SK-N-MC (cell line): ENCODE measurements around the gene ZFHX2.

Experiments used
- DNase-seq: peaks from one replicate; pipeline ENCODE4 v3.0.0-alpha.2; 2011; ENCODE audit warnings: low read depth, low spot score
- H3K27ac ChIP-seq: fragments of 200-600 bp; sonication (generic); 2 replicates; pipeline ENCODE4 v1.5.1; 2016; ENCODE audit warnings: mixed run types
- H3K36me3 ChIP-seq: fragments of 200-600 bp; sonication (generic); 2 replicates; pipeline ENCODE4 v1.6.1; 2017; ENCODE audit warnings: antibody characterized with exemption, low read length, mixed read lengths; ENCODE audit not compliant: insufficient read depth
- H3K4me3 ChIP-seq: fragments of 200-600 bp; sonication (generic); 2 replicates; pipeline ENCODE4 v1.5.1; 2016
- H3K9ac ChIP-seq: fragments of 200-600 bp; sonication (generic); 2 replicates; pipeline ENCODE4 v1.8.0; 2017; ENCODE audit warnings: mixed run types, mixed read lengths; ENCODE audit not compliant: insufficient read length
- H3K9me3 ChIP-seq: fragments of 200-600 bp; sonication (generic); 2 replicates; pipeline ENCODE4 v1.6.1; 2017; ENCODE audit warnings: low read depth, mild to moderate bottlenecking, antibody characterized with exemption, low read length, moderate library complexity, mixed read lengths
- EZH2 ChIP-seq: fragments of 200-600 bp; sonication (generic); IDR thresholded peaks from one replicate; pipeline ENCODE4 v1.6.1; 2017; ENCODE audit warnings: antibody characterized with exemption
- FOXP2 ChIP-seq: optimal IDR thresholded peaks from 2 replicates; pipeline ENCODE3; 2011; ENCODE audit warnings: mild to moderate bottlenecking, moderate library complexity; ENCODE audit not compliant: insufficient read depth; ENCODE audit errors: extremely low read length, control extremely low read depth
- POLR2AphosphoS5 ChIP-seq: IDR thresholded peaks from 2 replicates; pipeline ENCODE4 v1.6.1; 2012; ENCODE audit warnings: mild to moderate bottlenecking, low read depth, low read length, borderline replicate concordance

The ZFHX2 gene

DNA sequence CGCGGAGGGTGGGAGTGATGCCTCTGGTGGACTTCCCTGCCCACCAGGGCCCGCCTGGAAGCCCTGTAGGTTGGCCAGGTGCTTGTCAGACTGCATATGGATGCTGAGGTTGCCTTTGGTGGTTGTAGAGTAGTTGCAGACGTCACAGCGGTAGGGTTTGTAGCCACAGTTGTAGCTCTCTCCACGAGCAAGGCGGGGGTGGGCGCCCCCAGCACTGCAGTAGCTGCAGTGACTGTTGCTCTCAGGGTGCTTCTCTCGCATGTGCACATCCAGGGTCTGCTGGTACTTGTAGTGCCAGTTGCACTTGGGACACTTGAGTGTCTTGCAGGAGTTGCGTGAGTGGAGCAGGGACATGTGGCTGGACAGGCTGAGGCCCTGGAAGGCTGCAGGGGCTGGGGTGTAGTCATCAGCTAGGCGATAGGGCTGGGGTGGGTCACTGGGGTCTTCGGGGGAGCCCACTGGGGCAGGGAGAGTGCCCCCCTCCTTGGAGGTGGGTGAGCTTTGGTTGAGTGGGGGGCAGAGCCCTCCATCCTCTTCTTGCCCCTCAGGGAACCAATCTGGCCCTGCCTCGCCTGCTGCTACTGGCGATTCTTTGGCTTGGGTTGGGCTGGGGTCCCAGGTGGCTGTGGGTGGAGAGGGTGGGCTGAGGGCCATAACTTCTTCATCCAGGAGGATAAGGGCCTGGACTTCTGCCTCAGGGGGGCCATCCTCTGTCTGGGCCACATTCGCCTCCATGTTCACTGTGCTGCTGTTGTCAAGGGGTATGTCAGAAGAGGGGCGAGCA is 17.7 kb downstream of the ZFHX2 start:
- no peaks in the 10 kb centered on the region for H3K36me3 ChIP-seq
- H3K4me3 ChIP-seq, result no peak overlapping the region
- H3K27ac ChIP-seq, result no peak overlapping the region
- no peak overlapping the region for H3K9ac ChIP-seq
- H3K9me3 ChIP-seq, result no peaks in the 10 kb centered on the region
- no peak for TF ChIP-seq EZH2
- TF ChIP-seq FOXP2, result no peak
- TF ChIP-seq POLR2AphosphoS5, result no peak
- DNase-seq, result no peak

DNA sequence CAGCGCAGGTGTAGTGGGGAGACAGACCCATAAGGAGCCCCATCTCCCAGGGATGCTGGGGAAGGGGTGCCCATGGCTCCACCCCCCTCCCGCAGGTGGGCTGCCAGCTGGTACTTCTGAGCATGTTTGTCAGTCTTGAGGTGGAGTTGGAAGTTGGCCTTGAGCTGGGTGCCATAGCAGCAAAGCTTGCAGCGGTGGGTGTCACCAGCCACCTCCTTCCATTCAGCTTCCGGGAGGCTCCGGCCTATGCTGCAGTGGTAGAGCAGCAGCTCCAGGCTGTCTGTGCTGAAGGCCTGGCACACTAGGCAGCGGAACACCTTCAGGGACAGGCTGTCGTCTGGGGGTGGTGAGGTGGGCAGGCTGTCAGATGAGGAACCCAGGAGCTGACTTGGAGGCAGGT is 18.9 kb downstream of the ZFHX2 start:
- Histone ChIP-seq H3K9ac (no peak overlapping the region), H3K27ac (no peak overlapping the region), H3K4me3 (no peak overlapping the region), H3K9me3 (no peaks in the 10 kb centered on the region), H3K36me3 (no peaks in the 10 kb centered on the region)
- DNase-seq, result no peak
- TF ChIP-seq POLR2AphosphoS5 (no peak), EZH2 (no peak), FOXP2 (no peak)

DNA sequence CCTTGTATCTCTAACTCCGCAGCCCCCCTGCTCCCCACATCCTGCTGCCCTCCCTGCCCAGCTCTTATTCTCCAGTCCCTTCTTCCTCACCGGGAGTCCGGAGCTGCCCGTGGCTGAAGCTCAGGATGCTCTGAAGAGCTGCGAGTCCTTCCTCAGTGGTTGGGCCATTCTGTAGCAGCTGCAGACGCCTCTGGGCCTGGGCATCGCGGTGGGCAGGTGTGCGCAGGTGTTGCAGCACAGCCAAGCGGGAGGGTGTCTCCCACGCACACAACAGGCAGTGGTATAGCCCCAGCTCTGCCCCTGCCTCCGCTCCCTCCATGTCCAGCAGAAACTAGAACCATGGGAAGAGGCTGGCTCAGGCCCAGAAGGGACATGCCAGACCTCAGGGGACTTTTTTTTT is 20.2 kb downstream of the ZFHX2 start:
- Histone ChIP-seq H3K9me3 (no peaks in the 10 kb centered on the region), H3K27ac (no peak overlapping the region), H3K4me3 (no peak overlapping the region), H3K9ac (no peak overlapping the region), H3K36me3 (no peaks in the 10 kb centered on the region)
- no peak for DNase-seq
- TF ChIP-seq FOXP2 (no peak), POLR2AphosphoS5 (no peak), EZH2 (no peak)

- Histone ChIP-seq H3K27ac (no peak overlapping the region), H3K36me3 (no peaks in the 10 kb centered on the region), H3K9ac (no peak overlapping the region), H3K4me3 (no peak overlapping the region), H3K9me3 (no peaks in the 10 kb centered on the region)
- no peak for DNase-seq
- no peak for TF ChIP-seq POLR2AphosphoS5
- TF ChIP-seq FOXP2, result no peak
- no peak for TF ChIP-seq EZH2
Measured at GRCh38 chr14:23530375-23531055, 21.1 kb downstream of the ZFHX2 start.

- H3K9ac ChIP-seq, result no peak overlapping the region
- no peak overlapping the region for H3K4me3 ChIP-seq
- H3K36me3 ChIP-seq, result no peaks in the 10 kb centered on the region
- TF ChIP-seq FOXP2 (no peak), POLR2AphosphoS5 (no peak), EZH2 (no peak)
- no peak overlapping the region for H3K27ac ChIP-seq
- no peak for DNase-seq
- H3K9me3 ChIP-seq, result no peaks in the 10 kb centered on the region
Measured at GRCh38 chr14:23529016-23529415, 22.5 kb downstream of the ZFHX2 start.

DNA sequence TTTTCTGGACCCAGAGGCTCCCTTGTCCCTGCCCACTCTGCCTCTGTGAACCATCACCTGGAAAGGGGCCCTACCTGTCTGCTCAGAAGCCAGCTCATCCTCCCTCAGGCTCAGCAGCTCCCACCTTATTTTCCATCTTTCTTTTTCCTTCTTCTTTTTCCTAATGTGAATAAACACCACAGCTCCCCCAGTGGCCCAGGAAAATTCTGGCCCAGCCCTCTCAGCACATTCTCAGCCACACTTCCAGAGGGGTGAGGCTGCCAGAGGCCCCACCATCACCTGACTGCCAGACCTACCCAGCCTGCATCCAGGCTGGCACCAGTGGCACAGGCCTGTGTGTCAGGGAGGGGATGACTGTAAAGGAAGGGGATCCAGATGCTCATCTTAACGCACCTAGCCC is 23.0 kb downstream of the ZFHX2 start:
- H3K9ac ChIP-seq, result no peak overlapping the region
- TF ChIP-seq POLR2AphosphoS5, result no peak
- DNase-seq, result no peak
- H3K27ac ChIP-seq, result no peak overlapping the region
- H3K9me3 ChIP-seq, result no peaks in the 10 kb centered on the region
- H3K4me3 ChIP-seq, result no peak overlapping the region
- no peaks in the 10 kb centered on the region for H3K36me3 ChIP-seq

GRCh38 chr14:23525611-23526010 is 26.0 kb downstream of the ZFHX2 start:
- TF ChIP-seq FOXP2 (no peak), EZH2 (no peak), POLR2AphosphoS5 (no peak)
- Histone ChIP-seq H3K27ac (no peak overlapping the region), H3K4me3 (no peak overlapping the region), H3K9ac (no peak overlapping the region), H3K9me3 (no peaks in the 10 kb centered on the region), H3K36me3 (no peaks in the 10 kb centered on the region)
- no peak for DNase-seq

- no peak overlapping the region for H3K27ac ChIP-seq
- H3K9me3 ChIP-seq, result no peaks in the 10 kb centered on the region
- H3K36me3 ChIP-seq, result no peaks in the 10 kb centered on the region
- DNase-seq, result no peak
- H3K9ac ChIP-seq, result no peak overlapping the region
- no peak overlapping the region for H3K4me3 ChIP-seq
- TF ChIP-seq EZH2, result no peak
- TF ChIP-seq FOXP2, result no peak
- TF ChIP-seq POLR2AphosphoS5, result no peak
Measured at GRCh38 chr14:23524954-23525353, 26.6 kb downstream of the ZFHX2 start.
